HG03280 (cell line): ENCODE measurements around the gene DCLK1.

Source experiments
- ATAC-seq: cut with Tn5 transposase; IDR thresholded peaks from one replicate; pipeline ENCODE4 v1.9.1; 2021; ENCODE audit warnings: mild to moderate bottlenecking, moderate library complexity; ENCODE audit not compliant: unreplicated experiment

Gene DCLK1

GRCh38 chr13:35872369-35872768, 258.8 kb downstream of the DCLK1 start:
- no peak for ATAC-seq

GRCh38 chr13:35871561-35871960, 259.6 kb downstream of the DCLK1 start:
- no peak for ATAC-seq

- ATAC-seq, result no peak
Observed at GRCh38 chr13:35866801-35867200, 264.4 kb downstream of the DCLK1 start.

DNA sequence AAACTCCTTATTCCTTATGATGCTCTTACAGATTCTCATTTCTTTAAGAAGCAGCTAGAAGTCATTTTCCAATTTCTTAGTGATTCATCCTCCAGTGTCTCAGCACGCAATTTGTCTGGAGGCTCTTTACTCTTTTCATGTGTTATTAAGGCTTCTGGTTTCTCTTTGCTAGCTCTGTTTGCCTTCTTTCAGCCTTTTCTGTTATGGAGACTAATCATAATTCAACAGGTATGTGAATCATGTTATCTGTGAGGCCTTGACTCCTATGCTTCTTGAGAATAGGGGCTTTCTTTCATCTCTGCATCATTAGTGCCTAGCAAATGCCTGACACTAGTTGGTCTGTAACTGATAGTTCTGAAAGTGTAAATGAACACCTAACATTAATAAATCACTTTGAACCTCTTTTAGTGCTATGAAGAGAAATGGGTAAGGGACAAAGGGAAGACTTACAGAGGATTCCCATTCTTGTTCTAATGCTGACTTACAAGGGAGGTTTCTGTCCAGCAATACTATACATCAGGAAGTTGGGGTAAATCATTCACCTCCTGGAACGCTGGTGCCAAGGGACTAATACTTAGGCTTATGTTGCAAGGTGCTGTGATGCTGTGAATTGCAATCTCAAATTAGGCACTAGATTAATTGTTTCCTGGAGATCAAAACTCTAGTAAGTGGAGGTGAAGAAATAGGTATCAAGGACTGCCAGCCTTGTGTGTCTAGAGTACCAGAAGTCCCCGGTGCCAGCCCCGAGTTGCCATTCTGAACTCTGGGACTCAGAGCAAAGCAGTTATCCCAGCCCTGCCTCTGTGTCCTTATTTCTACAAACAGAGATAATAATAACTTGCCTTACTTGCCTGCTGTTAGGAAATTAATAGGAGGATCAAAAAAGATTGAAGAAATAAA, 265.6 kb downstream of the DCLK1 start:
- no peak for ATAC-seq

DNA sequence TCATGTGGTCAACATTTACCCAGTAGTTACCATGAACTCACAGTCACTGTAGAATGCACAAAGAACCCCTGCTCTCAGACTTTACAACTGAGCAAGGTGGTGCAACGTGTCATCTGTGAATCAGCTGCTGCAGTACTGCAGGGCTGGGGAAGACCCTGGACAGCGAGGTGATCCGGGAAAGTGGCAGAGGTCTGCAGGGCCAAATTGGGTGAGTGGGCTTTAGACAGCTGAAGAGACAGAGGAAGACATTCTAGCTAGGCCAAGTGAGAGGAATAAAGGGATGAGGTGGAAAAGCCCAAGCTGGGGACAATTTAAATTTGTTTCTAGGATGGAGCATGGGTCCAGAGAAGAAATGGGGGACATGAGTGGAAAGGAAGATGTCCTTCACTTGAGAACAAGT, 270.5 kb downstream of the DCLK1 start:
- no peak for ATAC-seq

DNA sequence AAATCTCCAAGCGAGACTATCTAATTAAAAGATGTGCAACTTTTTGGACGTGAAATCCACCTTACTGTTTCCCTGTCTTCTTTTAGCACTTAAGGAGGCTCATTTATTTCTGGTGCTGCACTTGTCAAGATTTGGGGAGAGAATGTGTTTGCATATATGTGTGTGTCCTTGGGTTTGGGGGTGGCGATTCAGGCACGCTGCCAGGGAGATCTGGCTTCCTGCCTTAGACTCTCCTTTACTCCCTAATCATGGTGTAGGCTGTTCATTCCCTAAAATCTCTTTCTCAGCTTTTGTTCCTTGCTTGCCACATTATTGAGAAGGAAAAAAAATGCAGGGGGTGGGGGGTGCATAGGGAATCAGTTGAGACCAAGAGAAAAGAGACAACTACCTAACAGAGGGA, 271.2 kb downstream of the DCLK1 start:
- no peak for ATAC-seq

DNA sequence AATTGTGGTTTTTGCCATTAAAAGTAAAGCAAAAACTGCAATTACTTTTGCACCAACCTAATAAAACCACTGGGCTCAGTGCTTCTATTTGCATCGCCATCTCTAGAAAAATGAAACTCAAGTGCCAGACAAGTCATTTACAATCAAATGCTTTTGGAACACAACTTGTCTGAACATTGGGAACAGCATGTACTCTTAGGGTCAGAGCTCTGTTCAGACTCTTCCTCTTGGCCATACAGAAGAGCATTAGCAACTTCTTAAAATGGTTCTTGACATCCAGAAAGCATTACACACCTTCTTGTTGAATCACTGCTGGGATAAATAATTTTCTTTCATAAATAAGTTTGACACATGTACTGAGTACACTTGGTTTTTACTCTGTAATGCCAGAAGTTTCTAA, 272.5 kb downstream of the DCLK1 start:
- ATAC-seq, result no peak

DNA sequence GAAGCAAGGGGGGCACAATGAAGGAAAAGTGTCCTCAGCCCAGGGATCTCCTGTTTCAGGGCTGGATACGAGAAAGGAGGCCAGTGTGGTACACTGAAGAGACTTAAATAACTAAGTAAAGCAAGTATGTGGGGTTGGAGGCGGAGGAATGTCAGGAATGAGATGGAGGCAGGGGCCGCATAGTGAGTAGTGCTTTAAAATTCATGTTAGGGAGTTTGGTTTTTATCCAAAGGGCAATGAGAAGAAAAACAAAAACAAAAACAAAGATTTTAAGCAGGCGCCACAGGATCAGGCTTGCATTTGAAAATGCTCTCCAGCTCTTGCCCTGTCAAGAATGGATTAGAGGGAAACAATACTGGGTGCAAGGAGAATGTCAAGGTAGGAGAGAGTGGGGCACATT, 273.4 kb downstream of the DCLK1 start:
- ATAC-seq, result no peak

DNA sequence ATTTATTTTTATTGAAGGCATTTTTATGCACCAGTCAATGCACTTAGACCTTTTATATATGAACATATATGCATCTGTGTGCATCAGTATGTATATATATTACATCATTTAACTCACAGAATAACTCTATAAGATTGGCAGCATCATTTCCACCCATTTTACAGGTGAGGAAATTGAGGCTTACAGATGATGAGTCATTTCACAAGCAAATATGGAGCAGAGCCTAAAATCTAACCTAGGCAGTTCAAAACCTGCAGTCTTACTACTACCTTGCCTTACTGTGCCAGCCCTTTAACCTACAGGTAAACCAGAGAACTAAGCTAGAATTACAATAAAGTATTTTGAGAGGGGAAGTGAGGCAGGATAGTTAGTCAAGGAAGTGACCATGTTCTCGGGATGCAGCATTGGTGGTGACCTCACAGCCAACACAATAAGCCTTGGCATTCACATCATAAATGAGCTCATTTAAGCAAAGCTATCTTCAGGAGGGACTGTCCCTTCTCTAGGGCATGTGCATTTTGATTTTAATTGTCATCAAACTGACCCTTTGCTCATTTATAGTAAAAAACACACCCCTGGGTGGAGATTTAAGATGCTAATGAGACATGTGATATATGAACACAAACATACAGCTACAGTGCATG, 274.3 kb downstream of the DCLK1 start:
- ATAC-seq, result no peak

DNA sequence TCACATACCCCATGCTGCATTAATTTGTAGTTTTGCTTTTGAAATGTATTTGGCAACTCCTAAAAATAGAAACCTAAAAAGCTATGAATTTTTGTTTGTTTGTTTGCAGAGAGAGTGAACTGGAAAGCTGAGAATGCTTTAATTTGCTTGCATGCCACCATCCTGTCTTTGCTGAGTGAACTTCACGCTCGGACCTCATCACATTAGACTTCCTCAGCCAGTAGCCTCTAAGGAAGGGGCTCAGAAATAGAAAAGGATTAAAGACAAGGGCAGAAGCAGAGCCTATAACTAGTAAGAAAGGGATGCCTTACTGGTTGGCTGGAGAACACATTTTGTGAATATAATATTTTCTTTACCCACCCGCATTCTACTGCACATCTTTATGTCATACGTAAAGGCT, 275.1 kb downstream of the DCLK1 start:
- no peak for ATAC-seq

- ATAC-seq, result no peak
Observed at GRCh38 chr13:35855531-35856019, 275.6 kb downstream of the DCLK1 start.

- no peak for ATAC-seq
Observed at GRCh38 chr13:35854286-35854685, 276.9 kb downstream of the DCLK1 start.

- ATAC-seq, result no peak
Observed at GRCh38 chr13:35851881-35852280, 279.3 kb downstream of the DCLK1 start.

GRCh38 chr13:35851356-35851755, 279.8 kb downstream of the DCLK1 start:
- ATAC-seq, result no peak

DNA sequence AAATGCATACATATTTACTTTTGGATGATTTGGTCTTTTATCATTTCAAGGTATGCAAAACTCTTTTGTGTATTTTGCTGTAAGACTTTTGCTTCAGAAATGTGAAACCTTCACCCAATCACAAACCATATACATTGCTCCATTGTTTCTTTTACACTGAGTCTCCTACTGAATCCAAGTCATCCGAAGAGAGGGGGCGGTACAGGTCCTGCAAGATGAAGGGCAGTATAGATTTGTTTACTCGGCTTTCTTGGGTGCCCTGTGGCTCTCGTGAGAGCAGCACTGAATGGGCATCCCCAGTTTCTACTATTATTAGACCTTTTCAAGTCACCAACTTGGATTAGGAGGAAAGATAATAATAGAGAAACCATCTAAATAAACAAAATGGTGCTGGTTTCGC, 280.6 kb downstream of the DCLK1 start:
- no peak for ATAC-seq

DNA sequence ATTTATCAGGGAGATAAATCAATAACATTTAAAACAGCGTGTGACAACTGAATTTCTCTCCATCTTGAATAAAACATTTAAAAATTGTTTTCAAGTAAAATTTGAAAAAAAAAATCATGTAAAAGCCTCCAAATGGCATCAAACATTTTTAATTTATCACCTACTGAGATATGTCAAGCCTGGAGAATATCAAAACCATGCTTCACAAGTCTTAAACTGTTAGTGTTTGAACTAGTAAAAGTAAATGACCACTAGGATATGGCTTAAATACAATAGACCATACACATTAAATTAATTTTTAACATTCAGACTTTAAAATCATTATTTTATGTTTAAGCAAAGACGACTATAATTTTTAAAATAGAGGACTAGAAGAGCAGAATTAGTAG, 281.9 kb downstream of the DCLK1 start:
- ATAC-seq, result no peak

DNA sequence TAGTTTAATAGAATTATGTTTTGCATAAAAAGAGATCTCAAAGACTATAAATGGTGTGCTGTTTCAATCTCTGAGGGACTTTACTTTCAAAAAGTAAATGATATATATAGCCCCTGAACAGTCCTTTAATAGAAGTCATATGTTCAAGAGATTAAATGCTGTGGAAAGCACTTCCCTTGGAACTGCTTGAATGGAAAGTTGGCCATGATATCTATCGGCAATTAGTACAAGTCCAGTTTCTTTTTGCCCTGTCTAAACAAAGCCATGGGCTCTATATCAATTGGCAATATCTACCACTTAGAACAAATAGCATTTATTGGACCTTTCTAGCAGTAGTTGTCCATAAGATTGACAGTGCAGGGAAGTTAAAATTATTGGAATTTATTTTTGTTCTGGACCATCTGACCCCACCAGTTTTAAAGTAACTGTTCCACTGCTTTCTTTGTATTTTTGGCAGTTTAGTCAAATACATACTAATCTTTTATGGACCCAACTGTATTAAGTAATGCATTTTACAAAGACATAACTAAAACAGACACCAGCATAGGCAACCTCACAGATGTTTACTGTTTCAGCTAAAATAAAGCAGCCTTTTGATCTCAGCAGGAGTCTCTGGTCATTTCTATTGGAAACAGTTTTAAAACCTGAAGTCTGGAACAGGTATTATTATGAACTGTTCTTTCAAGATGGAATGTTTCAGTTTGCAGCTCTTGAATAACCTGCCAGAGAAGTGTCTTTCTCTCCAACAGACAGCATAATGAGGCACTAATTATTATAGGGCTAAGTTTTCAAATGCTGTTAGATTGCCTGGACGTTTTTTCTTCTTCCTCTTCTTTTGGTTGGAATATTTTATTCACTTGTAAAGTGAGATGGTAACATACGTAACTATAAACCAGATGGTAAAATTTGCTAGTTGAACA, 282.6 kb downstream of the DCLK1 start:
- no peak for ATAC-seq

DNA sequence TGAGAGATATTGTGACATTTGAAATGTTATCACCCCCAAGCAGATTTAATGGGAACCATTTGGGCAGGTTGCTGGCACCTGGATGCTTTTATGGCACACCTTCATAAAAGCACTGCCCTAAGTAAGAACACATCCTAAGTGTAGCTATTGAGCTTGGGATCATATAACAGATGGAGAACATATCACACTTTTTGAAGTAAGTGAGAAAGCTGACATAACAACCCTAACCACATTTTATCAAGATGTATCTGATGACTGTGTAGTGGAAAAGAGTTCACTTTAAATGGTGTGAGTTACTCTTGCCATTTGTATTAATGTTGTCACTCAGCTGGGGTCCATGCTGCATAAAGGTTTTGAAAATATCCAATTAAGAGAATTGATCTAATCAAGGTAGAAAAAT, 287.9 kb downstream of the DCLK1 start:
- no peak for ATAC-seq

GRCh38 chr13:35841060-35841521, 290.1 kb downstream of the DCLK1 start:
- ATAC-seq, result no peak

- no peak for ATAC-seq
Observed at GRCh38 chr13:35839806-35840205, 291.4 kb downstream of the DCLK1 start.

DNA sequence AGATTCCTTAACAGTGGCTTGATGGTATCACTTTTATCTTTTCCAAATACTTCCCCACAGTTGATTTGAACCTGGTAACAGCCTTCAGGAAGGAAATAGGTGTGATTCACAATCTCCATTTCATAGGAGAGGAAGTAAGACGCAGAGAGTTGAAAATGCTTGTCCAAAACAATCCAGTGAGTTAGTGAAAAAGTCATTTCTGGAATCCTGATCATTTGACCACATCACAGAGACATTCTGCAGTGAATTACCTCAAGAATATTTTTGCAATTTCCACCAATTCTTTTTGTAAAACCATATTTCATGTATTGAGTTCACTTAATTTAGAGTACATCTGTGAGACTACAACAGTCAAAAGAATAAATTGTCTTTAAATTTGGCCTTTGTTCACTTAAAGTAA, 292.8 kb downstream of the DCLK1 start:
- ATAC-seq, result no peak
